Activated CD4-positive, alpha-beta T cell treated with anti-CD3 and anti-CD28 coated beads for 1 hour (primary cell): ENCODE measurements around the gene SLC7A10.
"Not testable (repeated sequence)": the region's sequence is repeated elsewhere in the genome, so short reads cannot be mapped to it uniquely, and the experiment has no call there.

Source experiments
- DNase-seq: peaks from one replicate; pipeline ENCODE4 v3.0.0-alpha.2; 2020

Gene SLC7A10

DNA sequence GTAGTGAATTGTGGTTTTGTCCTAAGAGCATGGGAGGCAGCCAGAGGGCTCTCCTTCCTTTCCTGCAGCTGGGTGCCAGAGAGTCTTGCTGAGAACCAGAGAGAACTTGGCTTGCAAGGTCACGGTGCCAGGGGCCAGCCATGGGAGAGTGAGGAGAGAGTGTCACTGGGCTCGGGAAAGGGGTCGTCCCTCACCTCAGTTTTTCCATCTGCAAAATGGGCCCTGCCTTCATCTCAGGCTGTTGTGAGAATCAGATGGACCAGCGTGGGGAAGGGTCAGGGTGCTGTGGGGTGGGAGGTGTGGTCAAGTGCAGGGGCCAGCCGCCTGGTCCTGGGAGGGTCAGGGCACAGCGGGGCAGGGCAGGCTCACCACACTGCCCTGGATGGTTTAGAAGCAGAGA is 24.2 kb downstream of the SLC7A10 start:
- DNase-seq: no peak

DNA sequence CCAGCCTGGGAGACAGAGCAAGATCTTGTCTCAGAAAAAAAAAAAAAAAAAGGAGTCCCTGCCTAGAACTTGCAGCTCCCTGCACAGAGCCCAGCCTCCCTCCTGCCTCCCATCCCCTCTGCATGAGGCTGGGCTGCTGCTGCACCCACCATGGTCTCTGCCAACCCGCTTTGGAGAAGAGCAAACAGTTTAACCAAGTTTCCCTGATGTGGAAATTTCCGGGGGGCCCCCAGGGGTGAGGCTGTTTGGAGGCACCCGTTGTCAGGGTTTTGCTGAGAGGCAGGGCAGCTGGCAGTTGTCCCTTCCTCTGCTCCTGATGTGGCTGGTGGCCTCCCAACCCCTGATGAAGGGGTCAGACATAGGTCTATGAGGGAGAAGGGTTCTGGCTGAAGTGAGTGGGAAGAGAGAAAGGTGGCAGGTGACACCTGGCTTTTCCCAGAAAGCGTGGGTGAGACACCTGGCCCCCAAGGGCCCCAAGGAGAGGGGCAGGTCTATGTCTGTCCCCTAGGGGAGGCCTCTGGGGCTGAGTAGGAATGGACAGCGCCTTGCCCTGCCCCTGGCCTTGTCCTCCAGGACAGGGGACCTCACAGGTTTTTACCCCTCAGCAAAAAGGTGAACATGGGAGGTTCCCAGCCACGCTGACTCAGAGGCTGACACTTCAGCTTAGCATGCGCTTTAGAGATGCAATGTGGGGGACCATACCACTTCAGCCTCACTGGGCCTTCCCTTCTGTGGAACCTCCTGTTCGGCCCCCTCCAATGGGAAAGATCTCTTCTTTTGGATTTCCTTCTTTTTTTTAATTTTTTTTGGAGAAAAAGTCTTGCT is 26.0 kb downstream of the SLC7A10 start:
- no peak for DNase-seq

DNA sequence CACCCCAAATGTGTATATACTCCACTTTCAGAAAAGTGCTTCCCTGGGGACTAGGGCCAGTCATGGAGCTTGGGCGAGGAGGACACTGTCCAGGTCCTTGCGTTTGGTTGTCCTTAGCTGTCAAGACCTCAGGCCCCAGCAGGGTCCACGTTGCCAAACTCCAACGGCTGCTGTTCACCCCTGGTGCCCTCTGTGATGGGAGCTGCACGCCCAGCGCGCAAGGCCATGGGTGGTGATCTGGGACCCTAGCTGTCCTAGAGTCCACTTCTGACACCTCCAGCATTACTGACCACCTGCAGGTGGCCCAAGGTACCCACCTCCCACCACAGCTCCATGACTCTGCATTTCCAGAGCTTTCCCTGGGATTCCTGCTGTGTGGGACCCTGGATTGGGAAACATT is 27.5 kb downstream of the SLC7A10 start:
- DNase-seq: no peak

DNA sequence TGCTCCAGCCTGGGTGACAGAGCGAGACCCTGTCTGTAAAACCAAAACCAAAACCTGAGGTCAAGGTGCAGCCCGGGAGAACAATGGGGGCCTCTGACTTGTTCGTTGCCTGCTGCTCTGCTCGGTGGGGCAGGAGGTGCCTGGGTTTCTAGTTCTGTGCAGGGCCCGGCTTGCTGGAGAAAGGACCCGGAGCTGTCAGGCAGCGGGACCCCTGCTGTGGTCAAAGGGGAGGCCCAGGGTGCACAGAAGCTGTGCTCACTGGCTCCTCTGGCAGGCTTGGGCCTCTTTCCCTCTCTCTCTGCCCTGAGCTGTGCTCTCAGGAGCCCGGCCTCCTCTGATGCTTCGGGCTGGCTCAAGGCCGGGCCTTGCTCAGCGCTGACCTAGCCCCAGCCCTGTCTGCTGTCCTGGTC is 28.1 kb downstream of the SLC7A10 start:
- no peak for DNase-seq

DNA sequence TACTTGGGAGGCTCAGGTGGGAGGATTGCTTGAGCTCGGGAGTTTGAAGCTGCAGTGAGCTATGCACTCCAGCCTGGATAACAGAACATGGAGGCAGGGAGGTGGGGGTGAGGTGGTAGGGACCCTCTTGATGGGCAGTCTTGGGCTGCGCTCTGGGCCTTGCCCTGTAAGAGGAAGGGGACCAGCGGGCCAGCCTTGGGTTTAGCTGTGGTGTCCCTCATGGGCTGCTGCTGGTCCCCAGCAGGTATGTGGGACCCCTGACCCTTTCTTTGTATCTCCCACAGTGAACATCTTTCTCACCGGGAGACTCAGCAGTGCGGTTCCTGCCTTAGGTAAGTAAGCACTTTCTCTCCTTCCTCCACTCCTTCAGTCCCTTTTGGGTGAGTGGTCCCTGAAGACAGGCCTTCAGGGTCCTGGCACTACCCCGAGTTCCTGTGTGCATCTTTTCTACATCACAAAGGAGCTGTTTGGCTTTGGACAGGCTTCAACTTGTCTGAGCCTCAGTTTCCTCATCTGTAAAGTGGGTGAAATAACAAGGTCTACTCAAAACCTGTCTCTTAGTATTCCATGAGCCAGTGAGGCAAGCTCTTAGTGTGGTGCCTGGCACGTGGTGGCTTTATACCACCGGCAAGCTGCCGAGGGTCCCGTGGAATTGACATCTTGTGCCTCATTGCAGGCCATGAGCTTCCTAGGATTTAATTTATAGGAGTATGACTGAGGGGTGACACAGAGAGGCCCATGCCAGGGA is 29.0 kb downstream of the SLC7A10 start:
- DNase-seq: no peak

DNA sequence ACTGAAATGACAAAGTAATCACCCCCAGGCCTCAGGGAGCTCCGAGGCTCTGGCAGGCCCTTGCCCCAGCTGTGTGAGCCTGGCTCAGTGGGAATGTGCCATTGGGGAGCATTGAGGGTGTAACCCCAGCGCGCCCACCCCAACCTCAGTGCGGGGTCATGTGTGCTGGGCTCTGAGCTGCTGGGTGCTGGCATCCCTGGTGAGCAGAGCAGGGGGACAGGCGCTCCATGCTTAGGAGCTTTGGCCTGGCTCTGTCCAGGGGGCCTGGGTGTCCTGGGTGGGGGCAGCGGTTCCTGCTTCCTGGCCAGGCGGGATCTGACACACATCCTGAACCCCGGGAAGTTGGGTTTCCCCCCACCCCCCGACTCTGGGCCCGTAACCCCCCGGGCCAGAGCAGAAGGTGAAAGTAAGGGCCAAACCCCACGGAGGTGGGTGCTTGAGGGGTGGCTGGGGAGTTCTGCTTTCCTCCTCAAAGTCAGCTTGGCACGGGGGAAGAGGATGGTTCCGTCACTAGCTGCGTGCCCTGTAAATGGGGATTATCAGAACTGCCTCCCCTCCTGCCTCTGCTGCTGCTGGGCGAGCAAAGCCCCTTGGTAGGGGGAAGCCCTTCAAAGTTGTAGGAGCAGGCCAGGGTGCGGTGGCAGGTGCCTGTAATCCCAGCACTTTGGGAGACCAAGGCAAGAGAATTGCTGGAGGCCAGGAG is 29.9 kb downstream of the SLC7A10 start:
- DNase-seq: no peak

DNA sequence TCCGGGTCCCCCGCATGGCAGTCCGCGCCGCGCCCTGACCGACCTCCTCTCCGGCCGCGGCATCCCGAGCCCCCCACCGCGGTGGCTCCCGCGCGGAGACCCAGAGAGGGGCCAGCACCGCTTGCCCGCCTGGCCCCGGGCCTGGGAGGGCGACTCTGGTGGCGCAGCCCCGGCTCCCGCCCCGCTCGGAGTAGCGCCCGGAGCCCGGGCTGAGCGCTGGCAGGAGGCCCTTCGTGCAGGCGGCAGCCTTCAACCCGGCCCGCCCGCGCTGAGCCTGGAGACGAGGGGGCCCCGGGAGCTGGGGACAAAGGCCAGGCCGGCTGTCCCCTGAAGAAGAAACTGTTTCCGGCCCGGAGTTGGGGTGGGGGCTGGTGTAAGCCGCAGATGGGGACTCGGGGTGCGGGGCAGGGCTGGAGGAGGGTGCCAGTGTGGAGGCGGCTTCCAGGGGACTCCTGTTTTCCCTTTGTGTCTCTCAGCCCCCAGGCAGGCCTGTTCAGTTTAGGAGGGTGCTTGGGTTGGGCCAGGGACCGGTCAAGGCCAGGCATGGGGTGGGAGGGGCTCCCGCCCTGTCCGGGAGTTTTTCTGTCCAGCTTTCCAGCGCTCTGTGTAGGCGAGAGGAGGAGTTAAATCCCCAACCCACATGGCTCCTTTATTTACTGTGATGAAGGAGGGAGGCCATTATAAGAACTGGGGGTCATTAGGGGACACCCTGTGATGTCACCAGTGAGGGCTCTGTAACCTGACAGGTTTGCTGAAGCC is 30.6 kb downstream of the SLC7A10 start:
- no peak for DNase-seq

DNA sequence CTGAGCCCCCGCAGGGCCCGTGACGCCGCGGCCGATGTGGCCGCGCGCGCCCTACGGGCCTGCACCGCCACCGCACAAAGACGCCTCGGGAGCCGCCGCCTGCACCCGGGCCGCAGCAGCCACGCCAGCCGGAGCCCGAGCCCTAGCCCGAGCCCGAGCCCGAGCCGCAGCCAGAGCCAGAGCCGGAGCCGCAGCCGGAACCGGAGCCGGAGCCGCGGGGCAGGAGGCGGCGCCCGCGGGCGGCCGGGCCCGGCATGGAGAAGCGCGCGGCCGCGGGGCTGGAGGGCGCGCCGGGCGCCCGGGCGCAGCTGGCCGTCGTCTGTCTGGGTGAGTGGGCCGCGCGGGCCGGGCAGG is 31.1 kb downstream of the SLC7A10 start:
- DNase-seq: no peak

DNA sequence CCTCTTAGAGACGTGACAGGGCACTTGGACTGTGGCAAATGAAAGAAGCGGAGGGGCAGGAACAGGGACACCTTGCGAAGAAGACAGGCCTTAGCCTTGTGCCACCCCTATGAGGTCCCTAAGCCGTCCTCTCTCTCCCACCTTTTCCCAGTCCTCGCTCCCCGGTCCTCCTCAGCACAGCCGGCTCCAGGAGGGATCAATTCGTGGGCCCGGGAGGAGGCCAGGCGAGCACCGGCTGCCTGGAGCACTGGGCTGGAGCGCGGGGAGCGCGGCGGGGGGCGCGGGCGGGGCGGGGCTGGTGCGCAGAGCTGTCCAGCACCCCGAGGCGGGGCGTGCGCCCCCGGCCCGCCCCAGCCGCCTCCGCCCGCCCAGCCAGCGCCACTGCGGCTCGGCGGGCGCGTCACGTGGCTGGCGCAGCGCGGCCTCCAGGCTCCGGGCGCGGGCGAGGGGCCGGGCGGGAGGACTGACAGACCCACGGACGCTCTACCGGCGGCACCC is 31.7 kb downstream of the SLC7A10 start, which contains the start of gene LRP3:
LRP3 (plus strand) TSS at position 466 of the 498 bp plus-strand sequence. CDS start 456 bp downstream, outside the sequence.
- DNase-seq: no peak

DNA sequence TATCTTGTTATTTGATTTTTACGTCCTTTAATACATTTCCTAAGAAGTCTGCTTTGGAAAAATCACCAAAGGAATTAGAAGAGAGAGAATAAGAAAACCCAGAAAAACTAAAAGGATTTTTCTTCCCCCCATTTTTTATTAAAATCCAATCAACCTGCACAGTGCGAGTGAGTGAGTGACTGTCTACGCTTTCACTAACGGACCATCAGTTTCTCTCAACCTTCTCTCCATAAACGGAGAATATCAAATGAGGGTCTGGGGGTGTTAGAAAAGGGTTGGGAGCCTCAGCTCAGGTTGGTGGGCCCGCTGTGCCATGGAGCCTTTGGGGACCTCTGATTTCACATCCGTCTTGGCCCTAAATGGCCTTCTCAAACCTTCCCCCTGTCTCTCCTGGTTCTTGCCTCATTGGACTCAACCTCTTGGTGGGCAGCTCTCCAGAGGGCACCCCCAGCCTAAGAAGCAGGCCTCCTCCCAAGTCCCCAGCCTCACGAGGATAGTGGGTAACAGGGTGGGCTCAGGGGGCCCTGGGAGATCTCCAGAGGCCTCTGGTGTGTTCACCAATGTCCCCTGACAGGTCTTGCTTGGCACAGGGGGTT is 32.3 kb downstream of the SLC7A10 start:
- DNase-seq: no peak

DNA sequence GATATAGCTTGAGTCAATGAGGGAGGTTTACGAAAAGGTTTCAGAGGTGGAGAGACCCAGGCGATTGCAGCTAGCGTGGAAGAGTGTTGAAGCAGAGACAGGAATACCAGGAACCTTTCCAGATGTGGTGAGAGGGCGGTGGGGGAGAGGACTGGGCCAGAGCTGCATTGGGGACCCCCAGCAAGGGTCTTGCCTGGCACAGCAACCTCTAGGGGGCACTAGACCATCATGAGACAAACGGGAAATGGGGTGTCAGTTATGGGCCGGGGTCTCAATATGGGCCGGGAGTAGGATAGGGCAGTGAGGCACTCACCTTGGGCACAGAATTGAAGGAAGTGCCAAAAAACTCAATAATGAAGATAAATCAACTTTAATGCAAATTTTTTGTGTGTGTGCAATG is 33.6 kb downstream of the SLC7A10 start:
- no peak for DNase-seq

DNA sequence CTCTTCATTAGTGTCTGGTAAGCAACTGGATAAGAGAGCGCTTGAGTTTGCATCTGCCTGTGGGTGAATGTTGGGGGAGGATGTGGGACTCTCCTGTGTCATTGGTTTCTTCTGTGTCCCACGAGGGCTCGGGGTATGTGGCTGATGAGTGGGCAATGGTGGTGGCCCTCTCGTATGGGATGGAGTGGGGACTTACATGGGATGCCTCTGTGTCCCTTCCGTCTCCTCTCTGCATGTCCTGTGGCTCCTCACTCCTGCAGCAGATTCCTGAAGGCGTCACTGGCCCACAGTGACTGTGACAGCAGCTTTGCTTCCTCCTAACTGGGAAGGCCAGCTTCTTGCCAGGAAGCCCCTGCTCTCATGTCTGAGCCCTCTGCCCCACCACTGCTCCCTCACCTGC is 34.1 kb downstream of the SLC7A10 start:
- DNase-seq: no peak

DNA sequence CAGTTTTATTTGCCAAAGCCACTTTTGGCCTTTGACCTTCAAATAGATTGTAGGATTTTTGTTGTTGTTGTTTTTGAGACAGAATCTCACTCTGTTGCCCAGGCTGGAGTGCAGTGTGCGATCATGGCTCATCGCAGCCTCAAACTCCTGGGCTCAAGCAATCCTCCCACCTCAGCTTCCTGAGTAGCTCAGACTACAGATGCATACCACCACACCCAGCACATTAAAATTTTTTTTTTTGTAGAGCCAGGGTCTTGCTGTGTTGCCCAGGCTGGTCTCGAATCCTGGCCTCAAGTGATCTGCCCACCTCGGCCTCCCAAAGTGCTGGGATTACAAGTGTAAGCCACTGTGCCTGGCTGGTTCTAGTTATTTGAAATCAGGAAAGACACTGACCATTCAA is 34.6 kb downstream of the SLC7A10 start:
- DNase-seq: not testable (repeated sequence)

DNA sequence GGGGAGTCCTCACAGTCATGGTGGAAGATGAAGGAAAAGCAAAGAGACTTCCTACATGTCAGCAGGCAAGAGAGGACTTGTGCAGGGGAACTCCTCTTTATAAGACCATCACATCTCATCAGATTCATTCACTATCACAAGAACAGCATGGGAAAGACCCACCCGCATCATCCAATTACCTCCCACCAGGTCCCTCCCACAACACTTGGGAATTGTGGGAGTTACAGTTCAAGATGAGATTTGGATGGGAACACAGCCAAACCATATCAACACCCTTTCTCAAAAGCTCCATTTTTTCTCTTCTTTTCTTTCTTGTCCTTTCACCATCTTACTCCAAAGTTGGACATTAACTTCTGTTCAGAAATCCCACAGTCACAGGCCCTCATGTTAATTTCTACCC is 36.2 kb downstream of the SLC7A10 start:
- DNase-seq: no peak

DNA sequence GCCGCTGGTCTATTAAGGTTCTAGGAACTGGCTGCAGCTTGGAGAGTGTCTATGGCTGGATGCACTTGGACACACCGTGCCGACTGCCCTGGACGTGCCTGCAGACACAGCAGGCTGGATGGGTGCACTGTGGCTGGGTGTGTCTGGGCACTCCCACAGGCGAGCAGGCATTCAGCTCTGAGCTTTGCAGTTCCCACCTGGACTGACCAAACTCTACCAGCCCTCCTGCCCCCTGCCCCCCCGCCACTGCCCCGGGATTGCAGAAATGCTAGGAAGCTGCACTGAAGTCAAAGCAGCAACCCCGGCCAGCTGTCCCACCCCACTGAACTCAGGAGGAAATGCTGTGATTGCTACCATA is 38.5 kb downstream of the SLC7A10 start:
- DNase-seq: no peak

DNA sequence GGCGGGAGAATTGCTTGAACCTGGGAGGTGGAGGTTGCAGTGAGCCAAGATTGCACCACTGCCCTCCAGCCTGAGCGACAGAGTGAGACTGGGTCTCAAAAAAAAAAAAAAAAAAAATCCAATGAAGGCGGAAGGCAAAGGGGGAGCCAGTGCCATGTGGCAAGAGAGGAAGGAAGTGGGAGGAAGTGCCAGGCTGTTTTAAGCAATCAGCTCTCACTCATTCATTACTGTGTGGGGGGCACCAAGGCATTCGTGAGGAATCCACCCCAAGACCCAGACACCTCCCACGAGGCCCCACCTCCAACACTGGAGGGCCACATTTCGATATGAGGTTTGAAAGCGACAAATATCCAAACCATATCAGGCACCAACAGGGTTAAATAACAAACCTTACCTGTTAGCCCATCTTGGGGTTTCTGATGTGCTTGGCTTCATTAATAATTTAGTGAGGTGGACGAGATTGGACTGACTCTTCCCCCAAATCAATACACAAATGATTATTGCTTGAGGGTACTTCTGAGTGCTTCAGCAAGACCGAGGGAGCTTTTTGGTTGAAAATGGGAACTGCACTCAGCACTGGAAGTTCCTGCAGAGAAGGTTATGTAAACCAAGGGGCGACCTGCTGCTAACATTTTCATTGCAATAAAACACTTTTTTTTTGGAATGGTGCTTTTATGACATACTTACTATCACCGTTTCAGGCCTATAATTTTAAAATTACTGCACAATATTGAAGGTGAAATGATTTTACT is 39.0 kb downstream of the SLC7A10 start:
- DNase-seq: no peak

DNA sequence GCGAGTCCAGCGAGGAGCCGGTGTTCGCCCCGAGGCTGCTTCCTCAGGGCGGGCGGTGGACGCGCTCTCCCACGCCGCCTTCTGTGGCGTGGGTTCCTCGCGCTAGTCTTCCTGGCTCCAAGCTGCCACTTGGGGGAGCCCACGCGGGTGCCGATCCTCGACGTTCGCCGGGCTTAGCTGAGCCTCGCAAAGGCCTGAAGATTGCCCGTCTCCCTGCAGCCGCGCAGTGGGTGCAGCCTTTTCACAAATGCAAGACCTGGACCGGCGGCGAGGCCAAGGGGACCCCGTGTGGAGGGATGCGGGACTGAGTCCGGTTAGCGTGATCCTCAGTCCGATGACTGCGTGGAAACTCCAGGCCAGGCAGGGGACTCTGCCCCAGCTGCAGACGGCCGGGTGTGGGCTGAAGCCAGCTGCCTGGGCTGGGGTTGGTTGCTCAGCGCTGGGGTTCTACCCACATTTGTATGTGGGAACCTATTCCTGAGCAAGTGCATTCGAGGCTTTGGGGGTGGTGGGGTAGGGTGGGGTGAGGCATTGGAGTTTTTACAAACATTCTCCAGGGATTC is 48.2 kb downstream of the SLC7A10 start:
- DNase-seq: no peak

DNA sequence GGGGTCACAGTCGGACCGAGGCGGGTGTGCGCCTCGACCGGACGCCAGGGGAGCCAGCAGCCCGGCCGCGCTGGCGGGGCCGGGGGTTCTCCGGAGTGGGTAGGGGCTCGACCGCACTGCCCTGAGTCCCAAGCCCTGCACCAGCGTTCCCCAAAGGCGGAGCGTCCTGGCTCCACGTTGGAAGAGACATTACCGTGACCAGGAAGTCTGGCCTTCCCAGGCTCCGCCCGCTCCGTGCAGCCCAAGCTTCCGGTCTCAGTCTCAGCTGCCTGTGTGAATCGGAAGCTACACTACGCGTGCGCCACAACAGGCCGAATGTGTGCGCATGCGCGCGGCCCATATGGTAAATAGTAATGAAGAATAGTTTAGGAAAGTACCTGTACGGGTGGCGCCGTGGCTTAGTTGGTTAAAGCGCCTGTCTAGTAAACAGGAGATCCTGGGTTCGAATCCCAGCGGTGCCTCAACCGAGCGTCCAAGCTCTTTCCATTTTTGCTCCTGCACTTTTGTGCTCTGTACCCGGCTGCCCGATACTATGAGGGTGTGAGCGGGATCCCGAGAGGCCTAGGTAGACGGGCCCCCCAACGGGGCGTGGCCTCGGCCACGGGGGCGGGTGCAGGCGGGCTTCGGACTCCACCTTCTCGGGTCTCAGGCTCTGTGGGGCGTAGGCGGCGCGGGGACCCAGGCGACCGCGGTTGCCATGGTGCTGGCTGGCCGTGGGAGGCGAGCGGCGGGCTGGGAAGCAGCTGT is 48.8 kb downstream of the SLC7A10 start:
- DNase-seq: peak; percentile 96

DNA sequence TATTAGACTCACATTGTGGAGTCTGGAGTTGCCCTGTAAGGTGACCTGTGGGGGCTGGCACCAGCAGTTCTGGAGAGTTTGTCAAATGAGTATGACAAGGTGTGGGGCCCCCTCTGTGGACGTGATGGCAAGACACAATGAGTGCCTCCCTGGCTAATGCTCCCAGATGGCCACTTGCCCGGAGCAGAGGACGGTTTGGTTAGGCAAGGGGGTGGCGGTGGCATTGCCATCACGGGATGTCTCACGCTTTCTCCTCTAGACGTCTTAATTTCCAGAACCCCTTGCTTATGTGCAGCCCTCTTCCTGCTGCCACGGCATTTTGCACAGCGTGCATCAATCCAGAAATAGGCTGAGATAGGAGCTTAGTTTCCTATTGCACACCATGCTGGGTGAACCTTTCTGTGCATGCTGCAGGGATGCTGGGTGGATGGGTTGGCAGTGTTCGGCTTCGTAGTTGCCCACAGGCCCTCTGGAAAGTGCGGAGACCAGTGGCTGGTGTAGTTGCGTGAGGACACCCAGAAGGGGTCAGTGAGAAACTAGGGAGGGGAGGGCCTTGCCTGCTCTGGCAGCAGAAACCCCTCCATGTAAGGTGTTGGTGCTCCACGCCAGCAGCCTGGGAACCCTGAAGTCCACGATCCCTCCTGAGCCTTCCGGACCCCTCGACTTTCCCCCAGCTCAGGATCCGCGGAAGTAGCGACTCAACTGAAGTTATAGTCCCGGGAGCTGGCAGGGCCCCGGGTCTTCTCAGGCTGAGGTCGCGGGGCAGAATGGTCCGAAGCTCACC is 49.6 kb downstream of the SLC7A10 start:
- peak; percentile 14 for DNase-seq
